GM18858 (cell line): ENCODE data around the gene HES5.

Experiments
- ATAC-seq: cut with Tn5 transposase; IDR thresholded peaks from one replicate; pipeline ENCODE4 v1.9.1; 2021; ENCODE audit not compliant: unreplicated experiment

Gene HES5

DNA sequence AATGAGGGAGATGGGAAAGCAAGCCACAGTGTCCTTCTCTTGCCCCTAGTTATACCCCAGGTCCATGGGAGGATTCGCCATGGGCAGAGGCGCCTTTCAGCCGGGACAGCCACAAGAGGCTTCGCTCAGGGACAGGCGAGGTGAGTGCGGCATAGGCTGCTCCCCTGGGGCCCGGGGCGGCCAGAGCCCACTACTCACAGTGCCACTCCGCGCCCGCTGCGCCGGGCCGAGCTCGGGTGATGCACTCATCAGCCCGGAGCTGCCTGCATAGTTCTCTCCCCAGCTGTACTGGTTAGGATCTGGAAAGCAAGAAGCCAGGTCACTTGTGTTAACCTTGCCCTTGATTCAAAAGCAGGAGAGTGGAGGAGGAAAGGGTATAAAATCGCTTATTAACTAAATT lies 12.1 kb downstream of the HES5 start:
- ATAC-seq = no peak

DNA sequence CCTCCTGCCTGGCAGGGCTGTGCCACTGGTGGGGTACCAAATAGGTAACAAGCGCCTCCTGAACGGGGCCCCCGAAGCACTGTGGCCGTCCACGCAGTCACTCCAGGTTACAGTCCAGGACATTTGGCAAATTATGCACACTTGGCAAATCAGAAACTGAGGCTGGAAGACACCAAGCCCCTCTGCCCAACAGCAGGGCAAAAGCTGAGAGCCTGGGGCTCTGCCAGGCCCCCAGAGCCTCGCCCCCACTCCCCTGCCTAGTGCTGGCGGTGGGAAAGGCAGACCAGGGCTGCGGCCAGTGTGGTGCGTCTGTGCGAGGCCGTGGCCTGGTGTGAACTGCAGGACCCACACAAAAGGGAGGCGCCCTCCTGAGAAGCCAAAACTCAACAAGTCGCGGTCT lies 13.1 kb downstream of the HES5 start:
- no peak for ATAC-seq

DNA sequence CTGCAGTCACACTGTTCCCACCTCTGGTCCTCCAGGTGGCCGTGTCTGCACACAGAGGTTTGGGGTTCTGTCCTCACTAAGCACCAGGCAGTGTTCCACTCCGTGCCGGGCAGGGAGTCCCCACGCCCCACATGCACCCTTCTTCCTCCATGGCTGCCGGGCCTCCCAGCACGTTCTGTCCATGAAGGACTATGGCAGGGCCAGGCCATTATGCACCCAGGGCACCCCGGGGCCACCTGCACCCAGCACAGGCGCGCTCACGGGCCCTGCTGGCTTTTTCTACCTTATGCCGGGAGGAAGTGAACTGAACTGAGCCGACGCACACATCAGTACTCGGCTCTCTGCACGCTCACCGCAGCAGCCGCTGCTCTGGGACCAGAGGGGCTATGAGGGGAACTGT lies 13.9 kb downstream of the HES5 start:
- ATAC-seq = no peak

DNA sequence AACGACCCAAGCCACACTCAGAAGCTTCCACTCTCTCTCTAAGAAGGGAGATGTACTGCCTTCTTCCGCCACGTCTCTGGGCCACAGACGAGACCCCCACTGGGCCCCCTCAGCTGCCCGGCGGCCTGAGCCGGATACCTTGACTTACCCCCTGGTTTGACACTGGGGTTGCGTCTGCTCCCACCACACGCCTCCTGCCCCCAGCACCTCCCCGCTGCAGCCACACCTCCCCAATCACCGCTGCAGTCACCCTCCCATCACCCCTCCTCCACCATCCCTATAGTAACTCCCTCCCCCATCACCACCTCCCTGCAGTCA lies 14.3 kb downstream of the HES5 start:
- ATAC-seq = no peak

DNA sequence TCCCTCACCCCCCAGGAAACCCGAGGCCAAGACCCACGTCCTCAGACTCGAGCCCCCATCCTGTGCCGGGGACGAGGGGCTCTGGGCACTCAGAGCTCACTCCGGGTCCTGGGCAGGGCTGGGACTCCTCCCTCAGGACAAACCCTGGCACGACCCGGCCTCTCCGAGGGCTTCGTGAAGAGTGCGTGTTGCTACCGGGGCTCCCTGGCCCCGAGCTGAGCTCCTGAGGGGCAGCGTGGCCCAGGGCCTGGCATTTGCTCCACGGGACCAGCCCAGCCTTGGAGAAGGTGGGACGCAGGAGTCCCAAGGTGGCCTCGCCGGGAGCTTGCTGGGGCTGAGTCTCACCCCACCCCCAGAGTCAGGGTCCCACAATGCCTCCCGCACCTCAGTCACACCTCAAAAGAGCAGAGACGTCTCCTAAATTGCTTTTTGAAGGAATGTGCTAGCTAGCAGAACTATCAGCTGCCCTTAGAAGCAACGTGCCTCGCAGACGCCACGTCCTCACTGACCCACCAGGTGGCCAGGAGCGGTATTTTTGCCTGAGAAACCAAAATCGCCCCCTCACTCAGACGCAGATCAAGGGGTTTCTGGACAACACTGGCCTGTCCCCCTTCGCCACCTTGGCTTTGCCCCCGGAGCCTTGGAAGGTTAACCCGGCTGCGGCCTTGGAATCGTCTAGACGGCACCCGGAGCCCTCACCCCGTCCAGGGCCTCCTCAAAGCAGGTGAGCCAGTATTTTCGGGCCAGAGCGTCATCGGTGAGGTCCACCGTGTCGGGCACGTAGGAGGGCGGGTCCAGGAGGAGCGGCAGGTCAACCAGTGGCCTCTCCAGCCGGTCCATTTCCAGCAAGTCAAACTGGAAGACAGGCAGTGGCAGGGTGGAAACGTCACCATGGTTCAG lies 14.9 kb downstream of the HES5 start:
- ATAC-seq = no peak

DNA sequence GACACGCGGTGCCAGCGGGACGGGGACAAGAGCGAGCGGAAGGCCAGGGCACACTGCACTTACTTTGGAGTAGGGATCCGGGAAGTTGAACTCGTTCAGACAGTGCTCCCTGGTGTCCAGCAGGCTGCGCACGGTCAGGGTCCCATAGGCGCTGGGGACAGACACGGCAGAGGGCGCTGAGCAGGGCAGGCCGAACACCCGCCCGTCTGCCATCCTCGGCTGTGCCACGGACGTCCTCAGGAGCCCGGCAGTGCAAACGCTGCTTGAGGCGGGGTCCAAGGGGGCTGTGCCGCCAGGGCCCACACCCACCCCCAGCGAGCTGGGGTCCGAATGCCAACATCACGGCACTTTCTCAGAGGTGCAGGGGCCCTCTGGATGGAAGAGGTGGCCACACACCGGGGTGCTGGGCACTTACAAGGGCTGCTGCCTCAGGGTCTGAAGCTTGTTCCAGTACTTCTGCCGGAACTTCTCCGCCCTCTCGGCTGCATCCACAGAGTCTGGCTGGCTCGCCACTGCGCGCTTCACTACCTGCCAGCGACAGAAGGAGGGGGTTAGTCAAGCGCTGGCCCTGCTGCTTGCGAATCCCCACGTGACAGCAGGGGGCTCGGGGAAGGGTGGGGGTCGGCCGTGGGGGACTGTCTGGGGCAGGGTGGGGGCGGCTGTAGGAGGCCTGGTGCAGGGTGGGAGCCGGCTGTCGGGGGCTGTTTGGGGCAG lies 16.0 kb downstream of the HES5 start:
- no peak for ATAC-seq

DNA sequence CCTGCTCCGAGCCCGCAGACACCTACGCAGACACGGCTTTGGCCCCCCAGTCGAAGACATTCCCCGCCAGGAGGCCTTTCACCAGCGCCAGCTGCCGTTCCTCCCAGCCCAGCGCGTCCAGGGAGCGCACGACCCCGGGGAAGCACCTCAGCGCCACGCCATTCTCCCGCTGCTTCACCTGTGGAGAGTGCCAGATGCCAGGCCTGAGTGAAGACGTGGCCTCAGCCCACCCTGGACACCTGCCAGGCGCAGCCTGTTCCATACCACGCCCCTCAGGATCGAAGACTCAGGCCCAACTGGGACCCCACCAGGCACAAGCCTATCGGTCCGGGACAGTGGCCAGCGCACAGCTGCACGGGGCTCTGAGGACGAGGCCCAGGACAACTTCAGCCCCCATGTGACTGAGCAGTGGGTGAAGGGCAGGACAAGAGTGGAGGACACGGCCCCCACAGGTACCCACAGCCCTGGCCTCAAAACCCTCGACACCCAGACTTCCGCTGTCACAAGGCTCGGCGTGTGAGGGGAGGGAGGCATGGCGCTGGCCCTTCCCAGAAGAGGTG lies 17.1 kb downstream of the HES5 start:
- ATAC-seq = no peak

DNA sequence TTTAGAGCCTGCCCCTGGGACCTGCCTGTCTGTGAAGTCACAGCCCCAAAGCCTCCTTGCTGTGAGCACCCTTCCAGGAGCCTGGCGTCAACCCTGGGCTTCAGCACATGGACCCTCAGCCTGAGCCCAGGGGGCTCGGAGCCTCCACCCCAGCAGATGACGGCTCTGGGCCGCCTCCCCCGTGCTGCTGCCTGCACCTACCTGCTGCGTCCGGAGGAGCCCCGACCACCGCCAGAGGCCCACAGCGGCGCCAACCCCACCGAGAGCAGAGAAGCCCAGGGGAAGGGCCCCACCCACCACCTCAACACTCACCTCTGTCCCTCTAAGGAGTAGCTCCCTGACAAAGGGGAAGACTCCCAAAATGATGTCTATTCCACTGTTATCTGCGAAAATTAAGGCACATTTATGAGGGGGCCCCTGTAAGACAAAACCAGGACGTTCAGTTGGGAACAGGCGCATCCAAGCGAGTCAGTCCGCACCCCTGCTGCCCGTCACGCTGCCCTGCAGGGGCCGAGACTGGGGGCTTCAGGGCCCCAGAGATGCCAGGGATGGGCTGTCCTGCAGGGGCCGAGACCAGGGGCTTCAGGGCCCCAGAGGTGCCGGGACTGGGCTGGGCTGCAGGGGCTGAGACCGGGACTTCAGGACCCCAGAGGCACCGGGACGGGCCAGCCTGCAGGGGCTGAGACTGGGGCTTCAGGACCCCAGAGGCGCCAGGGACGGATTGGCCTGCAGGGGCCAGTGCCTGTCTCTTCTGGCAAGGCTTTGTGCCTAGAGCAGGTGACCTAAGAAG lies 19.5 kb downstream of the HES5 start:
- ATAC-seq = no peak

DNA sequence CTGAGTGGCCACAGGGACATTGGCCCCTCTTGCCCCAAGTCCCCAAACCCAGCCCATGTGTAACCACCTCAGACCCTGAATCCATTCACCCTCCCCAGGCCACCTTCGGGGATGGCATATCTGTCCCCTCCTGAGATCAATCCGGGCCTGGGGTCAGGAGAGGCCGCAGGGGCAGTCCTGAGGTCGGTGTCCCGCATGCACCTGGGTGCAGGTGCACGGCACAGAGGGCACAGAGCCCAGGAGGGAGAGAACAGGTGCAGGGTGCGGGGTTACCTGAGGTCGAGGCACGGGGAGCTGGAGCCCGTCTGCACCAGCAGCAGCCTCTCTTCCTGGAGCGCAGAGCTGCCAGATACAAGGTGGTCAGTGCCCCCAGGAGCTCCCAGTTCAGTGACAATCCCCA lies 20.5 kb downstream of the HES5 start:
- ATAC-seq = no peak

DNA sequence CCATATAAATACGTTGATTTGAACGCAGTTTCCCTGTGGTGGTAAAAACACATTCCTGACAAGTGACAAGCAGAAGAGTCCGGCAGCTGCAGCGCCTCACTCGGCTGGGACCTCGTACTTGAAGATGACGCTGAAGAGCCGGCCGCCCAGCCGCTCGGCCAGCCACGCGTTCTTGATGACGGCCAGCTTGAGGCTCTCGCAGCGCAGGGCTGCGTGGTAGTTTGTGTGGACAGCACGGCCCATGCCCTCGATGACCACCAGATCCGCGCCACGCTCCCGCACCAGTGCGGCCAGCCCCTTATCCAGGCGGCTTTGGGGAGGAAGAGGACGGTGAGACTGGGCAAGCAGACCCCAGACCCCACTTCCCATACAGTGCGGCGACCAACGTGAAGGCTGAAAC lies 21.3 kb downstream of the HES5 start:
- no peak for ATAC-seq

DNA sequence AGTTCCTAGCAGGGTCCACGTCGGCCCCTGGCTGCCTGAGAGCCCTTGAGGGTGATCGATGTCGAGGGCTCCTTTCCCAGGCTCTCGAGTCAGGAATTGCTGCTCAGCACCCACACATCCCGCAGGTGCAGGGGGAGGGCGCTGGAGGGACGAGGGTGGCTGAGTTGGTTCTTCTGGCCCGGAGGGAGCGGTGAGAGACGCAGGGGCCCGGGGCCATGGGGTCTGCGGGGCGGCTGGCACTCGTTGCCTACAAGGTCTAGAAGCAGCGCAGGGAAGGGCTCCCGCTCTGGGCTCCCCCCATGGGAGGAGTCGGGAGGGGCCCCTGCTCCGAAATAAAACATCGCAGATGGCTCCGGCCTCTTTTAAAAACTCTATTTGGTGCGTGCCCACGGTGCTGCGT lies 21.9 kb downstream of the HES5 start:
- no peak for ATAC-seq

DNA sequence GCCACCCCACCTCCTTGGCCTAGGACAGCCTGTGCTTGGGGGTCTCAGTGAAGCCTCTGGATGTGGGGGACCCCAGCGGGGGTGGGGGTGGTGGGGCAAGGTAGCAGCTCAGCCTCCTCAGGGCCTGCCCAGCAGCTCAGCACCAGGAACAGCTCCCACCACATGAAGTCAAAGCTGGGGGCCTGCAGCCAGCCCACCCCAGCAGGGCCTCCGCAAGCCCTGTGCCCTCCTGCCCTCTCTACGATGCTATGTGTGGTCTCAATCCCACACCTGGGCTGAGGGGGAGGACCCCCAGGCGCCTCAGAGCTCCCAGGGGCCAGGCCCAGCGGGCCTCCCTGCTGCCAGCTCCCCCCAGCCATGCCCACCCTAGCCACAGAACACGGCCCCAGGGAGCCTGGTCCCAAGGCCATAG lies 22.3 kb downstream of the HES5 start:
- no peak for ATAC-seq

DNA sequence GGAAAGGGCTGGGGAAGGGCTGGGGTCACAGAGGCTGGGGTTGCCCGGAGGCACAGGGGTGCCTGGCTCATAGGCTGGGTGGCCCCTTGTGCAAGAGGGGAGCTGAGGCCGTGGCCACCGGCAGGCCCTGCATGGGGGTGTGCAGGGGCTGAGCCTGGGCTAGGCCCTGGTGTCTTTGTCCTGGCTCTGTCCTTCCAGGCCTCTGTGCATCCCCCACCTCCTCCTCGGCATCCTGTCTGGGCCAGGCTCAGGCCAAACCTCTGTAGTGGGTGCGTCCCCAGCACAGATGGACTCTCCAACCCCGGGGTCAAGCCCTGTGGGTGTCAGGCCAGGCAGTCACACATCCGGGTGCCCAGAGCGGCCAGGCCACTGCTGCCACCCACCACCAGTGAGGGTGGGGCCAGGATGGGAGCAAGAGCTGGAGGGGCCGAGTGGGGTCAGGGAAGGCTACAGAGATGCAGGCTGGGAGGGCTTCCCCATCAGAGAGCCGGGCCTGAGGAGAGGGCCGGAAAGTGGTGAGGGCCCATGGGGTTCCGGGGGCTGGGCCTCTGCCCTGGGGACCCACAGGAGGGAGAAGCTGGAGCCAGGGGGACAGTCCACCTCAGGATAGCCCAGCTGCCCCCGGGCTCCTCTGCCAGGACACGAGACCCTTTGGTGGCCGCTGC lies 23.0 kb downstream of the HES5 start:
- no peak for ATAC-seq

DNA sequence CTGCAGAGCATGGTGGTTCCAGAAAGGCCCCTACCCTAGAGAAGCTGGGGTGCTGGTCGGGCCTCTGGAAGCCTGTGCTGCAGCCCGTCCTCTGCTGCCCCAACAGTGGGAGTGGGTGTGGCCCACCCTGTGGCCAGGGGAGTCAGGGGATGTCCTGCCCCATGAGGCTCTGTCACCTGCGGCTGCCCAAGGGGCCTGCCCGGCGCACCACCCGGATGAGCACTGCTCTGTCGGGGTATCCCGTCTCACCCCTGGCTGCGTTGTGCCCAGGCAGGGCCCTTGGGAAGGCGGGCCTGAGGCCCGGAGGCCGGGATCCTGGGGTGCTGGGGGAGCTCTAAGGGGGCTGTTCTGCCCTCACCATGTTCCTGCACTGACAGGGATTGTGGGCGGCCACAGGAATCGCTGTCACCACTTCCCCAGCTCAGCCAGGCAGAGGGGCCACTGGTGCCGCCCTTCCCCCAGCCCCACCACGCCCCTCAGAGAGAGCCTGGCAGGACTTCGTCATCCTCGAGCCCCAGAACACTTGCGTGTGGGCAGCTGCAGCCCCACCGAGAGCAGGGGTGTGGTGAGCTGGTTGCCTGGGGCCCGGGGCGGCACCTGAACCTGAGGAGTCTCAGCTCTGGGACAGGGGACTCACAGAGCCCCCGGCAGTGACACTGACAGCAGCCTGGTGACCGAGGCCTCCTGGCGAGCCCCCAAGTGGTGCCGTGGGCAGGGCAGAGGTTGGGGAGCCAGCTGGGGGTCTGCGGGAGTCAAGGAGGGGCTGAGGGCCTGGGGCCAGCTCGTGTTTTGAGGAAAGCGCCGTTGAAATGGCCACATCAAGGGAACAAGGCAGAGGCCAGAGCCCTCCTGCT lies 23.8 kb downstream of the HES5 start:
- no peak for ATAC-seq

DNA sequence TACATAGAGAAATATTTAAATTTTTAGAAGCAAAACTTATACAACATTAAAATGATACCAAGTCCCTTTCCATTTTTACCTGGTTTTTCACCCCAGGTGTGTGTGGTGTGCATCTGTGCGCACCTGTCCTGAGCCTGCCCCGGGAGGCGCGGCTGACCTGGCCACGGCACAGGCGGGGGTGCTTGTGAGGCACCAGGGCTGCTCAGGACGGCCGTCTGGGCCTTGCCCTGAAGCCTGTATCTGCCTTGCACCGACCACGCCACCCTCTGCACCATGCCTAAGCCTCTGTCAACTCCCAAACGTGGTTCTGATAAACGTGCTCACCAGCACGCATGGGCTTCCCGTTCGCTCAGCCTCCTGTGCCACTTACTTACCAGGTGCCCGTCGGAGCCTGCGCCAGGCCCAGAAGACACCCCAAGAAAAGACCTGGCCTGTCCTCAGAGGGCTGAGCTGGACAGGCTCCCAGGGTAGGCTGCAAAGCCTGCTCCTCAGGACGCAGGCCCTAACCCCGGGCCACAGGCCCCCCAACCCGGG lies 24.5 kb downstream of the HES5 start:
- no peak for ATAC-seq

DNA sequence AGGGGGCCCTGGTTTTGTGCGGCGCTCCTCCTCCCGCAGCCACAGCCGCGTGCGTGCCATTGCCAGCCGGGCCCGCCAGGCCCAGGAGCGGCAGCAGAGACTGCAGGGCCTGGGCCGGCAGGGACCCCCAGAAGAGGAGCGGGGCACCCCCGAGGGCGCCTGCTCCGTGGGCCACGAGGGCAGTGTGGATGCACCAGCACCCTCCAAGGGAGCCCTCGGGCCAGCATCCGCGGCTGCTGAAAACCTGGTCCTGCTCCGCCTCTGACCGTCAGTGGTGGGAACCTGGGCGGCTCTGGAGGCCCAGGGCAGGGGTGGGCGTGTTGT lies 25.2 kb downstream of the HES5 start:
- no peak for ATAC-seq

DNA sequence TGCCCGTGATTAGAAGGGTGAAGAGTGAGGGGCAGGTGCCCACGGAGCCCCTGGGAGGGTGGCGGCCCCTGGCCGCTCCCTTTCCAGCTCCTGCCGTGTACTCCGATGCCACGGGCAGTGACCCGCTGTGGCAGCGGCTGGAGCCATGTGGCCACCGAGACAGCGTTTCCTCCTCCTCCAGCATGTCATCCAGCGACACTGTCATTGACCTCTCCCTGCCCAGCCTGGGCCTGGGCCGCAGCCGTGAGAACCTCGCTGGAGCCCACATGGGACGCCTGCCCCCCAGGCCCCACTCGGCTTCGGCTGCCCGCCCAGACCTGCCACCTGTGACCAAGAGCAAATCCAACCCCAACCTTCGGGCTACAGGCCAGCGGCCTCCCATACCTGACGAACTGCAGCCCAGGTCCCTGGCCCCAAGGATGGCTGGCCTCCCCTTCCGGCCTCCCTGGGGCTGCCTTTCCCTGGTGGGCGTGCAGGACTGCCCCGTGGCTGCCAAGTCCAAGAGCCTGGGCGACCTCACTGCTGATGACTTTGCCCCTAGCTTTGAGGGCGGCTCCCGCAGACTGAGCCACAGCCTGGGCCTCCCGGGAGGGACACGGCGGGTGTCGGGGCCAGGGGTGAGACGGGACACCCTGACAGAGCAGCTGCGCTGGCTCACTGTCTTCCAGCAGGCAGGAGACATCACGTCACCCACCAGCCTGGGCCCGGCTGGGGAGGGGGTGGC lies 25.7 kb downstream of the HES5 start:
- no peak for ATAC-seq

DNA sequence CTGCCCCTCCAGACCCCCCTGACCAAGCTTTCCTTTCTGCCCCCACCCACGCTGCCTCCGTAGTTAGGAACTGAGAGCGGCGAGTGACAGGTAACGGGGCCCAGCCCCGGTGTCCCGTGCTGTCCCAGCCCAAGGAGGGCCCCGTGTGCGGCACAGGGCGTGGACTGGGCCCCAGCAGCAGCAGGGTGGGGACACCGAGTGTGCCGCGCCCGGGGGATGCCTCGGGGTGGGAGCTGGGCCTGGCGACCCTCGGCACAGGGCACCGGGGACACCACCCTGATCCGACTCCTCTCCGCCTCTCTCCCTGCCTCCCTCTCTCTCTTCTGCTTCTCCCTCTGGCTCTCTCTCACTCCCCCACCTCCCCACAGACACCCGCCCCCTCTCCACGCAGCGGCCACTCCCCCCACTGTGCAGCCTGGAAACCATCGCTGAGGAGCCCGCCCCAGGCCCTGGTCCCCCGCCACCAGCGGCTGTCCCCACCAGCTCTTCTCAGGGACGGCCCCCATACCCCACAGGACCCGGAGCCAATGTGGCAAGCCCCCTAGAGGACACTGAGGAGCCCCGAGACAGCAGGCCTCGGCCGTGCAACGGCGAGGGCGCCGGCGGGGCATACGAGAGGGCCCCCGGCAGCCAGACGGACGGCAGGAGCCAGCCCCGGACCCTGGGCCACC lies 26.4 kb downstream of the HES5 start:
- no peak for ATAC-seq
